Measurements from ENCODE around the gene EMILIN3.

EMILIN3 gene, protein sequence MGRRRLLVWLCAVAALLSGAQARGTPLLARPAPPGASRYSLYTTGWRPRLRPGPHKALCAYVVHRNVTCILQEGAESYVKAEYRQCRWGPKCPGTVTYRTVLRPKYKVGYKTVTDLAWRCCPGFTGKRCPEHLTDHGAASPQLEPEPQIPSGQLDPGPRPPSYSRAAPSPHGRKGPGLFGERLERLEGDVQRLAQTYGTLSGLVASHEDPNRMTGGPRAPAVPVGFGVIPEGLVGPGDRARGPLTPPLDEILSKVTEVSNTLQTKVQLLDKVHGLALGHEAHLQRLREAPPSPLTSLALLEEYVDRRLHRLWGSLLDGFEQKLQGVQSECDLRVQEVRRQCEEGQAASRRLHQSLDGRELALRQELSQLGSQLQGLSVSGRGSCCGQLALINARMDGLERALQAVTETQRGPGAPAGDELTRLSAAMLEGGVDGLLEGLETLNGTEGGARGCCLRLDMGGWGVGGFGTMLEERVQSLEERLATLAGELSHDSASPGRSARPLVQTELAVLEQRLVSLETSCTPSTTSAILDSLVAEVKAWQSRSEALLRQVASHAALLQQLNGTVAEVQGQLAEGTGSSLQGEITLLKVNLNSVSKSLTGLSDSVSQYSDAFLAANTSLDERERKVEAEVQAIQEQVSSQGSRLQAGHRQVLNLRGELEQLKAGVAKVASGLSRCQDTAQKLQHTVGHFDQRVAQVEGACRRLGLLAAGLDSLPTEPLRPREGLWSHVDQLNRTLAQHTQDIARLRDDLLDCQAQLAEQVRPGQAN

GRCh38 chr20:41366546-41367392, at the start of gene EMILIN3:
Gene EMILIN3, minus strand, starts transcription at chr20:41366818. Its CDS starts 184 bp downstream, at chr20:41366634.
- H3K27ac ChIP-seq, result no peak within 1 kb of the TSS
- TF ChIP-seq, protein P1, sequence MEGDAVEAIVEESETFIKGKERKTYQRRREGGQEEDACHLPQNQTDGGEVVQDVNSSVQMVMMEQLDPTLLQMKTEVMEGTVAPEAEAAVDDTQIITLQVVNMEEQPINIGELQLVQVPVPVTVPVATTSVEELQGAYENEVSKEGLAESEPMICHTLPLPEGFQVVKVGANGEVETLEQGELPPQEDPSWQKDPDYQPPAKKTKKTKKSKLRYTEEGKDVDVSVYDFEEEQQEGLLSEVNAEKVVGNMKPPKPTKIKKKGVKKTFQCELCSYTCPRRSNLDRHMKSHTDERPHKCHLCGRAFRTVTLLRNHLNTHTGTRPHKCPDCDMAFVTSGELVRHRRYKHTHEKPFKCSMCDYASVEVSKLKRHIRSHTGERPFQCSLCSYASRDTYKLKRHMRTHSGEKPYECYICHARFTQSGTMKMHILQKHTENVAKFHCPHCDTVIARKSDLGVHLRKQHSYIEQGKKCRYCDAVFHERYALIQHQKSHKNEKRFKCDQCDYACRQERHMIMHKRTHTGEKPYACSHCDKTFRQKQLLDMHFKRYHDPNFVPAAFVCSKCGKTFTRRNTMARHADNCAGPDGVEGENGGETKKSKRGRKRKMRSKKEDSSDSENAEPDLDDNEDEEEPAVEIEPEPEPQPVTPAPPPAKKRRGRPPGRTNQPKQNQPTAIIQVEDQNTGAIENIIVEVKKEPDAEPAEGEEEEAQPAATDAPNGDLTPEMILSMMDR (IDR thresholded peaks at IDR 0.05), result no peak
- no peak for TF ChIP-seq ZFX (IDR thresholded peaks at IDR 0.05; ENCODE audit: borderline replicate concordance)

GRCh38 chr20:41415191-41415590, 48.6 kb upstream of the EMILIN3 start:
- H3K27ac ChIP-seq, result no peak overlapping the region
- TF ChIP-seq, protein P1 (IDR thresholded peaks at IDR 0.05), result no peak
- no peak for TF ChIP-seq ZFX (IDR thresholded peaks at IDR 0.05; ENCODE audit: borderline replicate concordance)

- TF ChIP-seq ZFX (IDR thresholded peaks at IDR 0.05; ENCODE audit: borderline replicate concordance), result no peak
- TF ChIP-seq, protein P1 (IDR thresholded peaks at IDR 0.05), result no peak
- H3K27ac ChIP-seq, result no peak overlapping the region
Measured at GRCh38 chr20:41413169-41413568, 46.6 kb upstream of the EMILIN3 start.

DNA sequence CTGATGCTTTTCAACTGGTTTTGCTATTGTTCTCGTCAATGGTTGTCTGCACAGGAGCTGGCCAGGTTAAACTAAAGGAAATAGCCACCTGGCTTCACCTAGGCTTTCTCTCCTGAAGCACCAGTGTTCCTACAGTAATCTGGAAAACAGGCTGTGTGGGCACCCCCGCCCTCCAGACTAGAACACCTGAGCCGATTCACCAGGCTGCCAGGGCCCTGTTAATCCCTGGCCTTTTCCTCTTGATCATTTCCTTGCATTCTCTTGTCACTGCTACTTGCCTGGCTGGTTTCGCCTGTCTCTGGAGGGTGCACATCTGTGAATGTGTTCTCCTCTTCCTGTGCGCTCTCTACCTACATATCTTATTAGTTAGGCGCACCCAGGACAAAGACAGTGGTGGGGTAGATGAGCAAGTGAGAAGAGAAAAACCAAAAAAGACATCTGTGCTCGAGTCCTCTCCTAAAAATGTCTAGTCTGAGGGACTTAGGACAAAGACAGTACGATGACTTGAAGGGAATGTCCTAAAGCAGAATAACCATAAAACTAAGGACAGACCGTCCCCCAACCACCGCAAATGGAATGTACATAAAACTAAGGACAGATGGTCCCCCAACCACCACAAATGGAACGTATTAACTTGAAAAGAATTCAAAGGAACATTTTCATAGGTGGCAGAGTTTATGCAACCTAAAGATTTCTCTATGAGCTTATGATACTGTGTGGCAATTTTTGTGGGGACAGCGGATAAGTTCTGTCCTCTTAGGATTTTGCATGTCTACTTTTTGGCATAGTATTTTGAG, 45.9 kb upstream of the EMILIN3 start:
- no peak overlapping the region for H3K27ac ChIP-seq
- TF ChIP-seq, protein P1 (IDR thresholded peaks at IDR 0.05), result no peak
- no peak for TF ChIP-seq ZFX (IDR thresholded peaks at IDR 0.05; ENCODE audit: borderline replicate concordance)

DNA sequence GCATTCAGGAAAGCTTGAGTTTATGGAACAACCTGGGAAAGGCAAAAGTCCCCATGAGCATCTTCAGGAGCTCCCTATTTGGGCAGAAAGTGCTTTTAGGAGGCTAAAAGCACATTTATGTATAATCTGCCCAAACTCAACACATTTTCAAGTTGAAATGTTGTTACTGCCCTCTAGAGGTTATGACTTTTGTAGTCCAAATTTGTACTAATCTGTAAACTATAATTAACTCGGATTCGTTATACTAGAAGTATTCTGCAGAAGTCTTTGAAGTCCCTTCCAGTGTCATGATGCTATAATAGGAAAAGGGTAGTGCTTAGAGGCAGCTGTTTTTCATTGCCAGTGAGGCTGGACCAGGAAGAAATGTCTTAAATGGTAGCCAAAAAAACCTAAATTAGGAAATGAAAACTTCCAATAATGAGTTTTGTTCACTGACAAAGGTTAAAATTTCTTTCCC, 44.8 kb upstream of the EMILIN3 start:
- TF ChIP-seq ZFX (IDR thresholded peaks at IDR 0.05; ENCODE audit: borderline replicate concordance), result no peak
- TF ChIP-seq, protein P1 (IDR thresholded peaks at IDR 0.05), result peak; percentile 49

GRCh38 chr20:41408986-41409385, 42.4 kb upstream of the EMILIN3 start:
- H3K27ac ChIP-seq, result no peak overlapping the region
- no peak for TF ChIP-seq ZFX (IDR thresholded peaks at IDR 0.05; ENCODE audit: borderline replicate concordance)
- TF ChIP-seq, protein P1 (IDR thresholded peaks at IDR 0.05), result no peak

More for the DNA sequence above, 44.8 kb upstream of the EMILIN3 start:
- no peak overlapping the region for H3K27ac ChIP-seq
